K562 (cell line): Measurements from ENCODE around the gene MBOAT1. TPM values are rescaled to one million over a fixed set of nuclear protein-coding genes. Genes with fewer than 3 reads are reported as not detected.

Experiments
- ATAC-seq: fragments of 200-7000 bp; cut with Tn5 transposase; 3 replicates; pipeline ENCODE4 v1.9.1; 2020; ENCODE audit warnings: moderate library complexity
- BruUV-seq: library from RNA; stranded (reverse); fragments of 400-500 nt; replicated peaks from 2 replicates; lab custom pipeline; 2021; lab: Mats Ljungman, UMichigan
- CTCF ChIA-PET: fragments of 300-600 bp; formaldehyde crosslinking; extraction: SDS; loops from one replicate; lab custom pipeline; 2021; ENCODE audit warnings: low intra/inter-chr PET ratio; lab: Yijun Ruan, JAX
- POLR2A ChIA-PET: fragments of 300-600, 350-650 bp; sonication (Branson Sonifier 250); formaldehyde crosslinking; extraction: SDS; loops from one replicate; lab custom pipeline; 2021; ENCODE audit warnings: antibody characterized with exemption, inconsistent platforms; lab: Yijun Ruan, JAX
- DNase-seq, 4 experiments: peaks; one replicate each; pipeline versions ENCODE4 v3.0.0 to v3.0.0-alpha.2; 2011 to 2018; ENCODE audit warnings: low spot score in 3 of 4, mixed read lengths in 3 of 4; ENCODE audit errors: extremely low read depth in 1 of 4
- FAIRE-seq: peaks from 2 replicates; lab custom pipeline; 2011; peaks lifted over from hg19 to GRCh38; lab: Jason Lieb, UNC
- H2AFZ ChIP-seq: 2 replicates; pipeline ENCODE4 v1.6.0; 2011; ENCODE audit warnings: low read depth, low read length, control low read depth, inconsistent platforms
- H3K27ac ChIP-seq: fragments of 200-600 bp; 3 replicates; pipeline ENCODE4 v1.8.0; 2011; ENCODE audit warnings: low read depth, mild to moderate bottlenecking, control low read depth, inconsistent platforms, low read length, moderate library complexity, mixed read lengths; ENCODE audit errors: extremely low read depth
- H3K27me3 ChIP-seq, 2 experiments: fragments of 300-600 bp in 1 of 2; 2 replicates in 1 of 2; 3 replicates in 1 of 2; pipeline versions ENCODE4 v1.6.0 to v1.8.0; 2011; ENCODE audit warnings: inconsistent platforms in 2 of 2, low read length in 2 of 2, mild to moderate bottlenecking in 1 of 2, mixed read lengths in 1 of 2, moderate library complexity in 1 of 2; ENCODE audit not compliant: control insufficient read depth in 2 of 2, insufficient read depth in 2 of 2
- H3K36me3 ChIP-seq: fragments of 300-600 bp; 3 replicates; pipeline ENCODE4 v1.8.0; 2011; ENCODE audit warnings: mild to moderate bottlenecking, low read length, inconsistent platforms; ENCODE audit not compliant: control insufficient read depth, insufficient read depth
- H3K4me1 ChIP-seq, 2 experiments: fragments of 200-600 bp in 1 of 2; replicated peaks in 1 of 2; 2 replicates in 1 of 2; 3 replicates in 1 of 2; pipeline versions ENCODE4 v1.5.1 to v1.8.0; 2011; ENCODE audit warnings: inconsistent platforms in 2 of 2, low read length in 2 of 2, mild to moderate bottlenecking in 1 of 2, mixed read lengths in 1 of 2, moderate library complexity in 1 of 2; ENCODE audit not compliant: control insufficient read depth in 2 of 2, insufficient read depth in 2 of 2
- H3K4me2 ChIP-seq: 2 replicates; pipeline ENCODE4 v1.6.1; 2011; ENCODE audit warnings: low read length, control low read depth, inconsistent platforms, mixed read lengths; ENCODE audit not compliant: insufficient read depth
- H3K4me3 ChIP-seq: fragments of 200-600 bp; sonication (generic), shearing (Covaris generic); 2 replicates; pipeline ENCODE4 v1.5.1; 2016; ENCODE audit warnings: control low read depth, inconsistent platforms
- H3K79me2 ChIP-seq: fragments of 200-600 bp; 3 replicates; pipeline ENCODE4 v1.8.0; 2011; ENCODE audit warnings: low read length, inconsistent platforms; ENCODE audit not compliant: control insufficient read depth, insufficient read depth
- H3K9ac ChIP-seq, 2 experiments: 2 replicates each; pipeline versions ENCODE4 v1.6.0 to v1.6.1; 2011; ENCODE audit warnings: low read depth in 2 of 2, low read length in 2 of 2, control low read depth in 1 of 2, inconsistent platforms in 1 of 2, mild to moderate bottlenecking in 1 of 2, mixed read lengths in 1 of 2; ENCODE audit not compliant: insufficient read depth in 1 of 2
- H3K9me1 ChIP-seq: one replicate; pipeline ENCODE4 v1.6.0; 2011; ENCODE audit warnings: inconsistent platforms, mild to moderate bottlenecking, low read length, moderate library complexity; ENCODE audit not compliant: control insufficient read depth, insufficient read depth
- H3K9me3 ChIP-seq: replicated peaks from 2 replicates; pipeline ENCODE4 v1.5.1; 2011; ENCODE audit warnings: low read depth, low read length, inconsistent platforms; ENCODE audit not compliant: control insufficient read depth, insufficient read depth
- H4K20me1 ChIP-seq: replicated peaks from 2 replicates; pipeline ENCODE4 v1.6.1; 2011; ENCODE audit warnings: low read length, inconsistent platforms, mixed read lengths; ENCODE audit not compliant: control insufficient read depth, insufficient read depth
- ELF1 ChIP-seq: fragments of 200-800 bp; sonication (Bioruptor generic); IDR thresholded peaks from 2 replicates; pipeline ENCODE4 v1.6.1; 2016; ENCODE audit warnings: missing genetic modification characterization, missing compliant biosample characterization
- HMG20A ChIP-seq: fragments of 450-650 bp; formaldehyde crosslinking; conservative IDR thresholded peaks from 2 replicates; pipeline ENCODE4 v1.4.0; 2020; ENCODE audit warnings: mild to moderate bottlenecking, mixed read lengths
- KAT7 ChIP-seq: sonication (generic); formaldehyde crosslinking; IDR thresholded peaks from 2 replicates; pipeline ENCODE4 v1.8.0; 2022; ENCODE audit warnings: missing genetic modification reagents, mild to moderate bottlenecking, borderline replicate concordance
- MEIS2 ChIP-seq: fragments of 450-650 bp; IDR thresholded peaks from 2 replicates; pipeline ENCODE4 v1.6.1; 2014; ENCODE audit warnings: mild to moderate bottlenecking; ENCODE audit not compliant: partially characterized antibody
- NFATC3 ChIP-seq: fragments of 450-650 bp; IDR thresholded peaks from 2 replicates; pipeline ENCODE4 v1.6.1; 2017; ENCODE audit warnings: mild to moderate bottlenecking
- TBL1XR1 ChIP-seq, 2 experiments: IDR thresholded peaks; 2 replicates each; pipeline ENCODE4 v1.6.1; 2012; ENCODE audit warnings: improper control_type of control experiment in 2 of 2, low read length in 2 of 2, mild to moderate bottlenecking in 1 of 2
- ZNF584 ChIP-seq: fragments of 200-800 bp; sonication (Bioruptor generic); IDR thresholded peaks from 2 replicates; pipeline ENCODE4 v1.6.1; 2016; ENCODE audit warnings: low read depth, mild to moderate bottlenecking, missing genetic modification characterization, missing compliant biosample characterization
- WGBS: fragments of 100-300 bp; shearing (Covaris generic); methylation state at CpG from one replicate; pipeline ENCODE4 v1.1.6; 2016; ENCODE audit warnings: low coverage, mixed read lengths; ENCODE audit not compliant: insufficient coverage; ENCODE audit errors: missing lambda C conversion rate; 5-methylcytosine and 5-hydroxymethylcytosine counted together
- in situ Hi-C: fragments of 300-500 bp; cut with MboI; formaldehyde crosslinking; loops from 4 replicates; pipeline ENCODE4 v1.15.0; 2018; ENCODE audit warnings: inconsistent platforms, mixed read lengths
- intact Hi-C: fragments of 100-400 bp; cut with micrococcal nuclease; formaldehyde crosslinking; loops from 2 replicates; pipeline ENCODE4 v1.14.2; 2022
- polyA plus RNA-seq, 8 experiments: library from polyadenylated mRNA; depleted of rRNA in 4 of 8; stranded (reverse) in 5 of 8; unstranded in 3 of 8; fragments of >200 nt; fragmentation: Nextera tagmentation in 2 of 8; fragmentation: Illumina TruSeq in 1 of 8; extraction: Ambion mirVana in 2 of 8; extraction: Trizol in 1 of 8; gene quantifications; 2 replicates each; pipeline versions ENCODE4 v1.2.1 to v1.2.3, GENCODE V29; 2011 to 2014; ENCODE audit warnings: inconsistent platforms in 1 of 8, missing spikeins in 1 of 8
- total RNA-seq, 7 experiments: library from RNA; depleted of rRNA in 6 of 7; stranded (reverse); fragments of >200 nt in 6 of 7; fragmentation: Illumina TruSeq in 2 of 7; extraction: Trizol in 2 of 7; gene quantifications; 2 replicates each; pipeline versions ENCODE4 v1.2.1 to v1.2.3, GENCODE V29; 2011 to 2021; ENCODE audit warnings: low replicate concordance in 1 of 7
- TF ChIP-seq, protein P1 (sequence below): fragments of 450-650 bp; IDR thresholded peaks from 2 replicates; pipeline ENCODE4 v1.6.1; 2016
- TF ChIP-seq, protein P2 (sequence below): fragments of 450-650 bp; formaldehyde crosslinking; IDR thresholded peaks from 2 replicates; pipeline ENCODE4 v1.4.0; 2020; ENCODE audit warnings: mild to moderate bottlenecking, moderate library complexity
- TF ChIP-seq, protein P3 (sequence below), 2 experiments: fragments of 450-650 bp in 1 of 2; sonication (generic) in 1 of 2; formaldehyde crosslinking in 1 of 2; IDR thresholded peaks; 2 replicates each; pipeline versions ENCODE4 v1.7.1 to v1.9.0; 2016 to 2022; ENCODE audit warnings: inconsistent platforms in 1 of 2, mild to moderate bottlenecking in 1 of 2, missing genetic modification reagents in 1 of 2

Gene MBOAT1
- total and polyA plus RNA-seq, 9 of the 15 experiments (the other 6 are each of a cell fraction or from before 2014, with no cell fraction given), result 0.13 to 16.5 (median 10.3) TPM

DNA sequence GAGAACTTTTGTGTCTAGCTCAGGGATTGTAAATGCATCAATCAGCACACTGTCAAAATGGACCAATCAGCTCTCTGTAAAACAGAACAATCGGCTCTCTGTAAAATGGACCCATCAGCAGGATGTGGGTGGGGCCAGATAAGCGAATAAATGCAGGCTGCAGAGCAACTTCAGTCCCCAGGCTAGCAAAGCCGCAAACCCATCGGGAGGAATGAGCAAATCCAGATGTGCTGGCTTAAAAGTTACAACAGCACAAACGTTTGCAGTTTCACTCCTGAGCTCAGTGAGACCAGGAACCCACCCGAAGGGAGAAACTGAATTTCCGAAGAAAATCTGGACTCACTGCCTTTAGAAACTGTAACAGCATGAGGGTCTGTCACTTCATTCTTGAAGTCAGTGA lies 21.9 kb upstream of the MBOAT1 start:
- Histone ChIP-seq H3K27me3 (no peaks in the 10 kb centered on the region), H3K4me2 (no peak overlapping the region), H3K9ac (no peak overlapping the region), H3K9me3 (no peaks in the 10 kb centered on the region), H3K9me1 (no peaks in the 10 kb centered on the region), H2AFZ (peak overlapping the region; percentile 33; the same call in 1 of the 2 replicates), H3K4me1 (peaks cover 0 to 9% of the 10 kb centered on the region in 2 experiments; a peak in 3 of 5 replicates), H4K20me1 (no peaks in the 10 kb centered on the region), H3K79me2 (no peaks in the 10 kb centered on the region), H3K4me3 (no peak overlapping the region), H3K36me3 (no peaks in the 10 kb centered on the region), H3K27ac (no peak overlapping the region)
- FAIRE-seq (no peak), DNase-seq (no peak), ATAC-seq (no peak)
- POLR2A ChIA-PET, result interaction anchor here (0.6 to 3.2 kb wide), 5 partner anchors 10 to 242 kb away, joined by 3 to 11 read pairs (median 3); partner anchors contain the start of gene MBOAT1
- no peak for TF ChIP-seq ELF1 (tag)
- TF ChIP-seq KAT7 (CRISPR knock-in tag), result no peak
- TF ChIP-seq, protein P1, sequence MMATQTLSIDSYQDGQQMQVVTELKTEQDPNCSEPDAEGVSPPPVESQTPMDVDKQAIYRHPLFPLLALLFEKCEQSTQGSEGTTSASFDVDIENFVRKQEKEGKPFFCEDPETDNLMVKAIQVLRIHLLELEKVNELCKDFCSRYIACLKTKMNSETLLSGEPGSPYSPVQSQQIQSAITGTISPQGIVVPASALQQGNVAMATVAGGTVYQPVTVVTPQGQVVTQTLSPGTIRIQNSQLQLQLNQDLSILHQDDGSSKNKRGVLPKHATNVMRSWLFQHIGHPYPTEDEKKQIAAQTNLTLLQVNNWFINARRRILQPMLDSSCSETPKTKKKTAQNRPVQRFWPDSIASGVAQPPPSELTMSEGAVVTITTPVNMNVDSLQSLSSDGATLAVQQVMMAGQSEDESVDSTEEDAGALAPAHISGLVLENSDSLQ, result peak; percentile 30; the same call in 1 of the 2 replicates
- no peak for TF ChIP-seq NFATC3
- peak; percentile 56 for TF ChIP-seq MEIS2
- TF ChIP-seq, protein P2, sequence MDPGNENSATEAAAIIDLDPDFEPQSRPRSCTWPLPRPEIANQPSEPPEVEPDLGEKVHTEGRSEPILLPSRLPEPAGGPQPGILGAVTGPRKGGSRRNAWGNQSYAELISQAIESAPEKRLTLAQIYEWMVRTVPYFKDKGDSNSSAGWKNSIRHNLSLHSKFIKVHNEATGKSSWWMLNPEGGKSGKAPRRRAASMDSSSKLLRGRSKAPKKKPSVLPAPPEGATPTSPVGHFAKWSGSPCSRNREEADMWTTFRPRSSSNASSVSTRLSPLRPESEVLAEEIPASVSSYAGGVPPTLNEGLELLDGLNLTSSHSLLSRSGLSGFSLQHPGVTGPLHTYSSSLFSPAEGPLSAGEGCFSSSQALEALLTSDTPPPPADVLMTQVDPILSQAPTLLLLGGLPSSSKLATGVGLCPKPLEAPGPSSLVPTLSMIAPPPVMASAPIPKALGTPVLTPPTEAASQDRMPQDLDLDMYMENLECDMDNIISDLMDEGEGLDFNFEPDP, result no peak
- no peak for TF ChIP-seq ZNF584 (CRISPR knock-in tag)
- no peak for TF ChIP-seq TBL1XR1 (IDR thresholded peaks at IDR 0.05; ENCODE audit: low read length in 2 of 2)
- TF ChIP-seq HMG20A (CRISPR knock-in tag), result no peak
- TF ChIP-seq, protein P3, sequence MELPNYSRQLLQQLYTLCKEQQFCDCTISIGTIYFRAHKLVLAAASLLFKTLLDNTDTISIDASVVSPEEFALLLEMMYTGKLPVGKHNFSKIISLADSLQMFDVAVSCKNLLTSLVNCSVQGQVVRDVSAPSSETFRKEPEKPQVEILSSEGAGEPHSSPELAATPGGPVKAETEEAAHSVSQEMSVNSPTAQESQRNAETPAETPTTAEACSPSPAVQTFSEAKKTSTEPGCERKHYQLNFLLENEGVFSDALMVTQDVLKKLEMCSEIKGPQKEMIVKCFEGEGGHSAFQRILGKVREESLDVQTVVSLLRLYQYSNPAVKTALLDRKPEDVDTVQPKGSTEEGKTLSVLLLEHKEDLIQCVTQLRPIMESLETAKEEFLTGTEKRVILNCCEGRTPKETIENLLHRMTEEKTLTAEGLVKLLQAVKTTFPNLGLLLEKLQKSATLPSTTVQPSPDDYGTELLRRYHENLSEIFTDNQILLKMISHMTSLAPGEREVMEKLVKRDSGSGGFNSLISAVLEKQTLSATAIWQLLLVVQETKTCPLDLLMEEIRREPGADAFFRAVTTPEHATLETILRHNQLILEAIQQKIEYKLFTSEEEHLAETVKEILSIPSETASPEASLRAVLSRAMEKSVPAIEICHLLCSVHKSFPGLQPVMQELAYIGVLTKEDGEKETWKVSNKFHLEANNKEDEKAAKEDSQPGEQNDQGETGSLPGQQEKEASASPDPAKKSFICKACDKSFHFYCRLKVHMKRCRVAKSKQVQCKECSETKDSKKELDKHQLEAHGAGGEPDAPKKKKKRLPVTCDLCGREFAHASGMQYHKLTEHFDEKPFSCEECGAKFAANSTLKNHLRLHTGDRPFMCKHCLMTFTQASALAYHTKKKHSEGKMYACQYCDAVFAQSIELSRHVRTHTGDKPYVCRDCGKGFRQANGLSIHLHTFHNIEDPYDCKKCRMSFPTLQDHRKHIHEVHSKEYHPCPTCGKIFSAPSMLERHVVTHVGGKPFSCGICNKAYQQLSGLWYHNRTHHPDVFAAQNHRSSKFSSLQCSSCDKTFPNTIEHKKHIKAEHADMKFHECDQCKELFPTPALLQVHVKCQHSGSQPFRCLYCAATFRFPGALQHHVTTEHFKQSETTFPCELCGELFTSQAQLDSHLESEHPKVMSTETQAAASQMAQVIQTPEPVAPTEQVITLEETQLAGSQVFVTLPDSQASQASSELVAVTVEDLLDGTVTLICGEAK (IDR thresholded peaks at IDR 0.05), result no peak
- TF ChIP-seq, protein P3 (CRISPR knock-in tag; IDR thresholded peaks at IDR 0.05), result no peak
- CTCF ChIA-PET, result no interaction called here
- intact Hi-C loops, result no loop called here
- 52% methylated on average over 7 of the region's 7 CpGs for WGBS
- no TSS peak for BruUV-seq
- in situ Hi-C loops, result no loop called here
